ENCODE data around the gene FOXD2. TPM values are rescaled to one million over a fixed set of nuclear protein-coding genes. Genes with fewer than 3 reads are reported as not detected.
A peak's percentile ranks its signal among the peaks of the same experiment; 100 is the strongest.

FOXD2 gene
- total RNA-seq, 1 donor from 2014 or later: 0.05 TPM

GRCh38 chr1:47436304-47436978 is 1.4 kb upstream of the FOXD2 start:
- DNase-seq (ENCODE audit: missing footprints) (peak; percentile 87), ATAC-seq (no peak)
- intact Hi-C loops (cut with DNase I): loop anchor here (10.0 kb wide), 1 partner anchor 98 kb away; no protein-coding TSS in a partner anchor

DNA sequence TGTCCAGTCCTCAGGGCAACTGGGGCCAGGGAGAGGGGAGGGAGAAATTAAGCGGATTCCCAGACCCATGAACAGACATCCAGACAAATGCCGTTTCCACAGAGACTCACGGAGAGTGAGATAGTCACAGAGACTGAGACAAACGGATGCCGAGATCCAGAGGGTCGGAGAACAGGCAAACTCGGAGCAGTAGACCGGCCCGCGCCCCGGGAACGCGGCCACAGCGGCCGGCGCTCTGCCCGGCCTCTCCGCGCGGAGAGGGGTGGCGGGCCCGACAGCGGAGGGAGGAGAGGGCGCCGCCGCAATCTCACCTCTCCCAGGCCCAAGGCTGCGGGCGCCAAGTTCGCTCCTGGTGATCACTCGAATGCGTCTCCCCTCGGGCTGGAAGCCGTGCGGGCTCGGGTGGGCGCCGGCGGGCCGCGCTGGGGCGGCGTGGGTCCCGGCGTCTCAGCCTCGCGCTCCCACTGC is 831 bp upstream of the FOXD2 start:
- ATAC-seq: no peak
- peak; percentile 74 for DNase-seq (ENCODE audit: missing footprints)
- intact Hi-C loops (cut with DNase I): loop anchor here (10.0 kb wide), 1 partner anchor 98 kb away; no protein-coding TSS in a partner anchor

DNA sequence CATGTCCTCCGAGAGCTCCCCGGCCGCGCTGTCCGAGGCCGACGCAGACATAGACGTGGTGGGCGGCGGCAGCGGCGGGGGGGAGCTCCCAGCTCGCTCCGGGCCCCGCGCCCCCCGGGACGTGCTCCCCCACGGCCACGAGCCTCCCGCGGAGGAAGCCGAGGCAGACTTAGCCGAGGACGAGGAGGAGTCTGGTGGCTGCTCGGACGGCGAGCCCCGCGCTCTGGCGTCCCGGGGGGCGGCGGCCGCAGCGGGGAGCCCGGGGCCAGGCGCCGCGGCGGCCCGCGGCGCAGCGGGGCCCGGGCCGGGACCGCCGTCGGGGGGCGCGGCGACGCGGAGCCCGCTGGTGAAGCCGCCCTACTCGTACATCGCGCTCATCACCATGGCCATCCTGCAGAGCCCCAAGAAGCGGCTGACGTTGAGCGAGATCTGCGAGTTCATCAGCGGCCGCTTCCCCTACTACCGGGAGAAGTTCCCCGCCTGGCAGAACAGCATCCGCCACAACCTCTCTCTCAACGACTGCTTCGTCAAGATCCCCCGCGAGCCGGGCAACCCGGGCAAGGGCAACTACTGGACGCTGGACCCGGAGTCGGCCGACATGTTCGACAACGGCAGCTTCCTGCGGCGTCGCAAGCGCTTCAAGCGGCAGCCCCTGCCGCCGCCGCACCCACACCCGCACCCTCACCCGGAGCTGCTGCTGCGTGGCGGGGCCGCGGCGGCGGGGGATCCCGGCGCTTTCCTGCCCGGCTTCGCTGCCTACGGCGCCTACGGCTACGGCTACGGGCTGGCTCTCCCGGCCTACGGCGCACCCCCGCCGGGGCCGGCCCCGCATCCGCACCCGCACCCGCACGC is 547 bp downstream of the FOXD2 start:
- no peak for ATAC-seq
- DNase-seq (ENCODE audit: missing footprints): no peak
- intact Hi-C loops (cut with DNase I): loop anchor here (10.0 kb wide), 1 partner anchor 96 kb away; no protein-coding TSS in a partner anchor

- DNase-seq (ENCODE audit: missing footprints): no peak
- intact Hi-C loops (cut with DNase I): loop anchor here (10.0 kb wide), 1 partner anchor 96 kb away; no protein-coding TSS in a partner anchor
- no peak for ATAC-seq
These were observed 1.4 kb downstream of the FOXD2 start for GRCh38 chr1:47439017-47439818.

DNA sequence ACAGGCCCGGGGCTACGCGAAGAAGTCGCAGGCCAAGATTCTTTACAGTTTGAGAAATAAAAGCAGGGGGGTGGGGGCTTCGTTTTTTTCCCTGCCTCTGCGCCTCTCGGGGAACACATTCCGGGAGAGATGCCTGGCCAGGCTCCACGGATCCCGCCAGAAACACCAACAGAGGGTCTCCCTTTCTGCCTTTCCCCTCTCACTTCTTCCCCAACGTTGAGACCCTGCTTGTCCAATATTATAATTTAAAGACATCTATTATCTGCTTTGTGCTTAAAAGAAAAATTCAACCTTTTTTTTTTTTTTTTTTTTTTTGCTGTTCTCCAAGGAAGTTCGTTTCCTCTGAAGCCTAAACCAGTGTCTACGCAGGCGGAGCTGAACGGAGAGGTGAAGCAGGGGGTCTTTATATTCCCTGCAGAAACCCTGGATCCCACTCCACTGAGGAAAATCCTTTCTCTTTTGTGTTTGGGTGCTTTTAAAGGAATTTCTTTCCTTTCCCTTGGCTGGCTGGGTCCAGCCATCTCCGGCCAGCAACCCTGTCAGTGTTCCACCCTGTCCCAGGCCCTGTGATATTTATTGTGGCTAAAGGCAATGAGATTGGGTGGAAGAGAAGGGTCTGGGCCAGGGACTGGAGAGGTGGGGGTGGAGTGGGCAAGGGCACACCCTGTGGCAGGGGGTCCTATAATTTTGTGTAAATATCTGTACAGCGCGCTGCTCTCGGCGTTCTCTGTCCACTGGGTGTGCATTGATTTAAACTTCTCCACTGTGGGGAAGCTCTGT is 2.2 kb downstream of the FOXD2 start:
- DNase-seq (ENCODE audit: missing footprints) (no peak), ATAC-seq (no peak)
- intact Hi-C loops (cut with DNase I): loop anchor here (10.0 kb wide), 1 partner anchor 95 kb away; no protein-coding TSS in a partner anchor

GRCh38 chr1:47440599-47441081 is 2.8 kb downstream of the FOXD2 start:
- ATAC-seq (no peak), DNase-seq (ENCODE audit: missing footprints) (no peak)
- intact Hi-C loops (cut with DNase I): no loop called here

GRCh38 chr1:47441450-47442106 is 3.7 kb downstream of the FOXD2 start:
- intact Hi-C loops (cut with DNase I): no loop called here
- ATAC-seq: no peak

DNA sequence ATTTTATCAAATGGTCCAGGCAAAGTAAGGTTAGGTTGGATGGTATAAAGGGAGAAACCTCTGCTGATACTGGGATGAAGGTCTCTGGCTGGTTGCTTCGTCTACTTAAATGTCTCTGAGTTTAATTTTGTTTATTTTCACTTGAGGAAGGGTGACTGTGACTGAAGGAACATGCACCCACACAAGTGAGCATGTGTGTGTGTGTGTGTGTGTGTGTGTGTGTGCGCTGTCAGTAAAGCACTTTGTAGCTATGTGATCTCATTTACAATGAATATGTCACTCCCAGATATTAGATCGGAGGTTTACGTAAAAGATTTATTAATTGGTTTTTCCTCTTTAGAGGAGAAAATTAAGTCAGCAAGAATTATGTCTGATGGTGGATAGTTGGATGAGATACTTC is 4.4 kb downstream of the FOXD2 start:
- ATAC-seq (no peak), DNase-seq (ENCODE audit: missing footprints) (no peak)
- intact Hi-C loops (cut with DNase I): no loop called here

More at GRCh38 chr1:47441450-47442106, 3.7 kb downstream of the FOXD2 start:
- no peak for DNase-seq (ENCODE audit: missing footprints)

- ATAC-seq: no peak
- DNase-seq (ENCODE audit: missing footprints): no peak
- intact Hi-C loops (cut with DNase I): no loop called here
These were observed 5.1 kb downstream of the FOXD2 start for GRCh38 chr1:47442842-47443529.

DNA sequence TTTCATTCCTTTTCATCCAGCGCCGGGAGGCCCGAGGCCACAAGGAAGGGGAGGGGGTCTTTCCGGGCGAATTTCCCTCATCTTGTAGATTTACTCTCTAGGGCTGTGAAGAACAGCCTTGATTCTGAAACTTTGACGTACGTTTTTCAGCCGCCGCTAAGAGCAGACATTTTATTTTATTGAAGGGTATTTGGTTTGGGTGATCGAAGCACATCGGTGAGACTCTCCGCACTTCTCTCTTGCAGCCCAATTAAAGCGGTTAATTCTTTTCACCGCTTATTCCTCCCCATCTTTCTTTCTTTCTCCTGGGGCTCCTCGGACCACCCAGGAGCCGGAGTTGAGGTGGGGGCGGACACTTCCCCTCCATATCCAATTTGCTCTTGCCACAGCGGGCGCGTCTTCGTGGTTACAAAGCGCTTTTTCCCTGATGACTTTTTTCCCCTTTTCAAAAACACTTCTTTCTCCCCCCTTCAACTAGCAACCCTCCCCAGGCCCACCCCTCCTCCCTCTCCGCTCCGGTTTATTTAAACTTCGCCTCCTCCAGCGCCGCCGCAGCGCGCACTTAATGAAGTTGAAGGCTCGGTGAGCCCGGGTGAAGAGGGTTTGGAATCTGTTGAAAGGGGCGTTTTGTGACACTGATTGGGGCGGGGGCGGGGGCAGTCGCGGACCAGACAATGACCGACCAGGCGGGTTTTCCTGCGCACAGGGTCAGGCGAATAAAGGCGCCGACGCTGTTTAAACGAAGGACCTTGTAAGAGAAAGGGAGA is 5.9 kb downstream of the FOXD2 start:
- ATAC-seq (no peak), DNase-seq (ENCODE audit: missing footprints) (no peak)
- intact Hi-C loops (cut with DNase I): no loop called here

DNA sequence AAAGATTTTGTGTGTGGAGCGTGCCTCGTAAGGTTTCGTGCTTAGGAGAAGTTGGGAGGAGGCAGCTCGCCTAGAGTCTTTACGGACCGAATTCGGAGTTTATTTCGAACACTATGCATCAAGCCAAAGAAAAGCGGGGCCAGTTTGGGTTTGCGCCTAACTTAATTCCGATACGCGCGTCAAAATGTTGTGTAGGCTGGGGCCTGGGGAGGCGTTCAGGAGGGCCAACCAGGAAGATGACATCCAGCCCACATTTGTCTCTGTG is 6.4 kb downstream of the FOXD2 start:
- intact Hi-C loops (cut with DNase I): no loop called here
- ATAC-seq (no peak), DNase-seq (ENCODE audit: missing footprints) (no peak)

GRCh38 chr1:47444562-47445465 is 7.0 kb downstream of the FOXD2 start:
- peak; percentile 45 for ATAC-seq
- no peak for DNase-seq (ENCODE audit: missing footprints)
- intact Hi-C loops (cut with DNase I): no loop called here

DNA sequence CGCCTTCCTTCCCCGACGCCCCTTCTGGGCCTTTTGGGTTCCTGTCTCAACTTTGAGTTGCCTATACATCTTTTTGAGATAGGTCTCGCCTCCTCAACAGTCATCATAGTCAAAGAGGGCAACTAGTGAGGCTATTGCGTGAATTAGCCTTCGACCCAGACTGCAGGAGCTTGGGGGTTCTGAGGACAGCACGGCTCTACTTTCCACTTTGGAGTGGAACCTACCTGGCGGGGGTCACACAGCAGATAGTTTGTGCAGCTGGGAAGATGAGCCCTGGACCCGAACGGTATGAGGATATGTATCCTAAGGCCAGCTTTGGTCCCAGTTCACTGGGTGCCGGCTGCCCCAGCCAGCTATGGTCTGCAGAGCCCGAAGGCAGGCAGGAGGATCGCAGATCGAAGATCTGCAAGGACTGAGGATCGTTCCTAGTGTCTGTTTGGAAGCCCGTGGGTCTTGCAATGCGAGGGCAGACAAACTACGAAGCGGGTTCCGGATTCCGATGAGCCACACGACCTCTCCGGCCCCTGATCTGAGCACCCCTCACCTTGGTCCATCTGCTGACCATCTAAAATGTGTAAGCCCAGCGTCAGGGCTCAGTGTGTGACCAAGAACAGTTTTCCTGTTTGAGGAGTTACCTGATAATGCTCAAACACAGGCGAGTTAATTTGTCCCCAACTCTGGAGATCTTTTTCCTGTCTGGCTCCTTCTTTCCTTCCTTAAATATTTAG is 8.1 kb downstream of the FOXD2 start:
- ATAC-seq: no peak
- intact Hi-C loops (cut with DNase I): no loop called here

GRCh38 chr1:47448462-47449222 is 10.8 kb downstream of the FOXD2 start:
- intact Hi-C loops (cut with DNase I): no loop called here
- ATAC-seq: no peak
- DNase-seq (ENCODE audit: missing footprints): no peak

More for the DNA sequence above, 8.1 kb downstream of the FOXD2 start:
- DNase-seq (ENCODE audit: missing footprints): no peak
